CD1c-positive myeloid dendritic cell (primary cell): ENCODE results near the gene WNK4.
"Not testable (repeated sequence)": the region's sequence is repeated elsewhere in the genome, so short reads cannot be mapped to it uniquely, and the experiment has no call there.

Source experiments
- DNase-seq: peaks from one replicate; pipeline ENCODE4 v3.0.0-alpha.2; 2016; ENCODE audit errors: extremely low spot score

Gene WNK4

GRCh38 chr17:42779936-42780850 is at the start of gene WNK4:
TSS of gene WNK4 (plus strand) at chr17:42780610. CDS start at chr17:42780699, 89 bp downstream.
- DNase-seq = no peak

- no peak for DNase-seq
Measured at GRCh38 chr17:42740699-42741098, 39.7 kb upstream of the WNK4 start.

- not testable (repeated sequence) for DNase-seq
Measured at GRCh38 chr17:42742916-42743315, 37.5 kb upstream of the WNK4 start.

DNA sequence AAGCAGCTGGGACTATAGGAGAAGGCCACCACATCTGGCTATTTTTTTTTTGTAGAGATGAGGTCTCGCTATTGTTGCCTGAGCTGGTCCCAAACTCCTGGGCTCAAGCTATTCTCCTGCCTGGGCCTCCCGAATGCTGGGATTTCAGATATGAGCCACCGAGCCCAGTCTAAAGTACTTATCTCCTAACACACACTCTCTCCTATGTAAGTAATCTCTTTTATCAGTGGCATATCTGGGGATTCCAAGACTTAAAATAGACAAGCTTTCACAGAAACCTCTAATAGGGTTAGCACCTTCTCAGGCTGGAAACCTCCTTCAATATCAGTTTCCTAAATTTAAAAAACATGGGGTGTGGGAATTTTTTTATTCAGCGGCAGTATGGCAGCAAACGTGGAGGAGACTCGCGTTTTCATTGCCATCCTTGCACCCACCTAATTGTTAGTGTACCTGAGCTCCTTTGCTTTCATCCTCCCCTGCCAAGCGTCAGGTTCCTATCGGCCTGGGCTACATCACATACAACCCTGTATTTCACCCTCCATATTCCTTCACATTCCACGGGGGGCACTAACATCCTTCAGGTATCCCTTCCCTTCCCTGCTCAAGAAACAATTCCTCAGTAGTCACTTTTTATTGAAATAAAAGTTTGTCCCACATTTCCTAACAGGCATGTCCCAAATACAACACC is 36.7 kb upstream of the WNK4 start:
- DNase-seq = no peak

- DNase-seq = peak; percentile 32
Measured at GRCh38 chr17:42744283-42744805, 36.1 kb upstream of the WNK4 start.

DNA sequence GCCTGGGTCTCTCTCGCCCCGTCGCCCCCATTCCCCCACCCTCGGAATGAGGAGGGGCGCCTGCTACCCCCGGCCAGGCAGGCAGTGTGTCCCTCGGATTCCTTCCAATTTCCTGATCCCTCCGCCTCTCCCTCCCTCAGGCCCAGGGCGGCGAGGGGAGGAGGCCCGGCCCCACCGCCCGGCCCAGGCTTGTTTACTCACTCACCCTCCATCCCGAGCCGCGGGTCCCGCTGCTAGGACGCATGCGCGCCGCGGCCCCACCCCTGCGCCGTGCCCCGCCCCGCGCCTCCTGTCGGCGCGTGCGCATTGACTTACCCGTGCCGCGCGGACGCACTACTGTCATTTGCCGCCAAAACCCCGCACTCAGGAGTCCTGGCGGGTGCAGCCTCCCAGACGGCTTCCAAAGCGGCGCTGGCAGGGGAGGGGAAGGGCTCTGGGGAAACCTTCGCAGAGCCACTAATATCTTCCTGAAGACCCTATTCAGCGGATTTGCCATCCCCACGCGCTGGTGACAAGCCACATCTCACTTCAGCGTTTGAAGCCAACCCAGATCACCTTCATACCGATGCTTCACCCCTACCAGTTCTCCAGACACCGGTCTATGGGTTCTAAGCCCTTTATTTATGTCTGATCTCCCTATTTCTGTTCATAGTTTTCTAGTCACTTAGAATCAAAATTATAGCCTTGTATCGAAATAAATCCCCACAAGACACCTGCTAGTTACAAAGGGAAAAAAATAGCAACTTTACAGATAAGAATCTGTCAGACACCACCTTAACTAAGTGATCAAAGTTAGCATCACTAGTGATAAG is 35.4 kb upstream of the WNK4 start, which contains the start of gene EZH1:
Gene EZH1 (minus strand): TSS at position 235 of the 812 bp plus-strand sequence. CDS start 16,099 bp downstream, outside the sequence.
- DNase-seq = peak; percentile 96

- no peak for DNase-seq
Measured at GRCh38 chr17:42748202-42748907, 32.1 kb upstream of the WNK4 start.

DNA sequence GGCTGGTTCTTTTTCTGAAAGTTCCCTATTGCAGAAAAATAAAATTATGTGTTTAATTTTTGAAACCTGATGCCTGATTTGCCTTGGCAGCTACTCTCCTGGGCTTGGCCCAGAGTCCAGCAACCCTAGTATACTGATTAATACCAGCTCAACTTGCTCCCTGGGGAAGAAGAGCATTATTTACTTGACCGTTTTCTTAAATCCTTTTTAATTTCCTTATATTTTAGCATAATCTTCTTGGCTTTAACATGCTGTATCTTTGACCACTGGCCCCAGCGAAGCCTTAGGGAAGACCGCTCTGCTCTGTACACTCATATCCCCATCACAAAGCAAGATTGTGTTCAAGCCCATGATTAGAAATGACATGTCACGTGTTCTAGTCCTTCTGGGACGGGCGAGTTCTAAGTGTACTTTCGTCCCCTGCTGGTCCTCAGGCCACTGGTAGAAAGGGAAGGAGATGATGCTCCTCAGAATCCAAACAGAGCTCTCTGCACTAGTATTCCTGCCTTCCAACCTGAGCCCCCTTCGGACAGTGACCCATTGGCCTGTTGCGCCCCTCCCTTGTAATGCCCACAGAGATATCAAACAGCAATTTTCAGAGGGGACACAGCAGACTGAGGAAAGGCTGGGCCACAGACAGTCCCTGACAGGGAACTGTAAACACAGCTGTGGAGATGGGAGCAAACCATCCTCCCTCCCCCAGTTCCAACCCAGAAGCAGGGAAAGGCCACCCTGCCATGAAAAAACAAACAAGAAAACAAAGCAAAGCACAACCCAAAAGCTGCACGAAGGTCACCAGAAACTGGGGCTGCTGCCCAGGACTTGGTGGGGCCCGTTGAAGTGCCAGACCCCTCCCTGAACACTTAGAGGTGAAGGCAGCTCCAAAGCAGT is 31.3 kb upstream of the WNK4 start:
- DNase-seq = no peak

DNA sequence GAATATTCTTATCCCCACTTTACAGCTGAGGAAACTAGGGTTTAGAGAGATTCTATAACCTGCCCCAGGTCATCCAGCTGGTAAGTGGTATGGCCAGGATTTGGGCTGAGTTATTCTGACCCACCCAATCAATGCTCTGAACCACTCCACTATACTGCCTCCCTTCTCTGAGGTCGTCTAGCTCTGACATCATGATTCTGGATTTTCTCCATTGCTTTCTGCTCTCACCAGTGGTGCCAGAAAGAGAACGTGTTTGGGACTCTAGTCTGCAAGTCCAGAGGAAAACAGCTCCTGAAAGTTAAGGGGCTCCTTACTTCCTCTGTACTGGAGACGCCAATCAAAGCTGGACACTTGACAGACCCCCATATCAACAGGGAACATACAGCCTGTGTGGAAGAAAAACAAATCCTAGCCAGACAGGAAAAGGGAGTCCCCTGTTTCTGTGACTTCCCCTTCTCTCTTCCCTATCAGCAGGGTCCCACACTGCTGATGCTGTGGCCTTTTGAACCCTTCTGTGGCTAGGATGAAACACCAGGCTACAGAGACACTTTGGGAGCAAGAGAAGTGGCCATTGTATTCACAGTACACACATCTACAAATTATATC is 29.6 kb upstream of the WNK4 start:
- DNase-seq = peak; percentile 39

- no peak for DNase-seq
Measured at GRCh38 chr17:42751628-42752027, 28.8 kb upstream of the WNK4 start.

- DNase-seq = no peak
Measured at GRCh38 chr17:42754782-42755181, 25.6 kb upstream of the WNK4 start.

DNA sequence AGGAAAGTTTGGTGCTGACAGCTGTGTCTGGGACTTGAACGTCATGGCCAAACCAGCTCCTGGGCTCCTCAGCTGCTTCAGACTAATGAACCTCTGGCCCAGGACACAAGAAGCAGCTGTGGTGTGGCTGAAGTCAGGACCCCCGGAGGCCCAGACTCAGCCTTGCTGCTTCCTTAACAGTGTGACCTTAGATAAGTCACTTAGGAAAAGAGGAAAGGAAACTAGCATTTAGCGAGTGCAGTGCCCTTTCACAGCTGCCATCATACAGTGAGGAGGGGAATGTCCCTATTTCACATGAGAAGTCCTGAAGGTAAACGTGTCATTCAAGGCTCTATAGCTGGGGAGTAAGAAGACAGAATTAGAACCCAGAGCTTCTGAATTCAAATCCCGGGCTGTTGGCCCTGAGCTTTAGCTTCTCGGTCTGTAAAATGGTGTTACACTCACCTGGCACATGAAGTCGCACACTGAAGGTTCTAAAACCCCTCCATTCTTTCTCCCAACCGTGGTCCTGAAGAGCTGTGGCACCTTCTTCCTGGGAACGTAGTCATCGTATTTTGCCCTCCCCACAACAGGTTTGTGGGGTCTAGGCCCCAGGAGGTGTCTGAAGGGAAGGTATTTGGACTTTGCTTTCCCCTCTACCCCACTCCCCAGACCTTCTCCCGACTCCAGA is 20.3 kb upstream of the WNK4 start:
- peak; percentile 62 for DNase-seq

- no peak for DNase-seq
Measured at GRCh38 chr17:42760652-42761581, 19.5 kb upstream of the WNK4 start, which contains the start of gene RAMP2. TSS of gene RAMP2 (plus strand) at chr17:42761227. CDS start at chr17:42761262, 35 bp downstream.

GRCh38 chr17:42761638-42762037 is 18.8 kb upstream of the WNK4 start:
- DNase-seq = no peak

DNA sequence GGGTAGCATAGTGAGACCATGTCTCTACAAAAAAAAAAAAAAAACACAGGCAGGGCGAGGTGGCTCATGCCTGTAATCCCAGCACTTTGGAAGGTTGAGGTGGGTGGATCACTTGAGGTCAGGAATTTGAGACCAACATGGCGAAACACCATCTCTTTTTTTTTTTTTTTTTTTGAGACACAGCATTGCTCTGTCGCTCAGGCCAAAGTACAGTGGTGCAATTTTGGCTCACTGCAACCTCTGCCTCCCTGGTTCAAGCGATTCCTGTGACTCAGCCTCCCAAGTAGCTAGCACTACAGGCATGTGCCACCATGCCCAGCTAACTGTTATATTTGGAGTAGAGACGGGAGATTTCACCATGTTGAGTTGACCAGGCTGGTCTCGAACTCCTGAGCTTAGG is 14.3 kb upstream of the WNK4 start:
- no peak for DNase-seq

GRCh38 chr17:42767512-42767911 is 12.9 kb upstream of the WNK4 start:
- DNase-seq = no peak

- DNase-seq = not testable (repeated sequence)
Measured at GRCh38 chr17:42768006-42768405, 12.4 kb upstream of the WNK4 start.

GRCh38 chr17:42769964-42770363 is 10.4 kb upstream of the WNK4 start:
- DNase-seq = not testable (repeated sequence)
